Measurements from ENCODE around the gene IL17RC. TPM values are rescaled to one million over a fixed set of nuclear protein-coding genes. Genes with fewer than 3 reads are reported as not detected.

The IL17RC gene
- total and polyA plus RNA-seq, 12 donors, result 18.6 to 62.3 (median 28.4) TPM

DNA sequence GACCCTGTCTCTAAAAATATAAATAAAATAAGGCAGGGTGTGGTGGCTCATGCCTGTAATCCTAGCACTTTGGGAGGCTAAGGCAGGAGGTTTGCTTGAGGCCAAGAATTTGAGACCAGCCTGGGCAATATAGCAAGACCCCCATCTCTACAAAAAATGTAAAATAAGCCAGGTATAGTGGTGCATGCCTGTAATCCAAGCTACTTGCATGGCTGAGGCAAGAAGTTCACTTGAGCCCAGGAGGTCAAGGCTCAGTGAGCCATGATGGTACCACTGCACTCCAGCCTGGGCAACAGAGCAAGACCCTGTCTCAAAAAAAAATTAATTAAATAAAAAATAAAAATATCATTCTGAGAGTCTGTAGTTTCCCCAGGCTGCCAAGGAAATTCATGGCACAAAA lies 30.6 kb upstream of the IL17RC start:
- Histone ChIP-seq H3K36me3 (no peaks in the 10 kb centered on the region), H3K4me3 (no peak overlapping the region), H3K4me1 (peaks cover under 1 to 10% (median 8%) of the 10 kb centered on the region in 9 donors), H3K27me3 (no peaks in the 10 kb centered on the region), H3K9me3 (no peaks in the 10 kb centered on the region), H3K27ac (no peak overlapping the region)
- no peak for ATAC-seq
- DNase-seq, result no peak
- intact Hi-C loops (cut with DNase I), result no loop called here
- TF ChIP-seq, protein P1, sequence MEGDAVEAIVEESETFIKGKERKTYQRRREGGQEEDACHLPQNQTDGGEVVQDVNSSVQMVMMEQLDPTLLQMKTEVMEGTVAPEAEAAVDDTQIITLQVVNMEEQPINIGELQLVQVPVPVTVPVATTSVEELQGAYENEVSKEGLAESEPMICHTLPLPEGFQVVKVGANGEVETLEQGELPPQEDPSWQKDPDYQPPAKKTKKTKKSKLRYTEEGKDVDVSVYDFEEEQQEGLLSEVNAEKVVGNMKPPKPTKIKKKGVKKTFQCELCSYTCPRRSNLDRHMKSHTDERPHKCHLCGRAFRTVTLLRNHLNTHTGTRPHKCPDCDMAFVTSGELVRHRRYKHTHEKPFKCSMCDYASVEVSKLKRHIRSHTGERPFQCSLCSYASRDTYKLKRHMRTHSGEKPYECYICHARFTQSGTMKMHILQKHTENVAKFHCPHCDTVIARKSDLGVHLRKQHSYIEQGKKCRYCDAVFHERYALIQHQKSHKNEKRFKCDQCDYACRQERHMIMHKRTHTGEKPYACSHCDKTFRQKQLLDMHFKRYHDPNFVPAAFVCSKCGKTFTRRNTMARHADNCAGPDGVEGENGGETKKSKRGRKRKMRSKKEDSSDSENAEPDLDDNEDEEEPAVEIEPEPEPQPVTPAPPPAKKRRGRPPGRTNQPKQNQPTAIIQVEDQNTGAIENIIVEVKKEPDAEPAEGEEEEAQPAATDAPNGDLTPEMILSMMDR (IDR thresholded peaks at IDR 0.05), result no peak

DNA sequence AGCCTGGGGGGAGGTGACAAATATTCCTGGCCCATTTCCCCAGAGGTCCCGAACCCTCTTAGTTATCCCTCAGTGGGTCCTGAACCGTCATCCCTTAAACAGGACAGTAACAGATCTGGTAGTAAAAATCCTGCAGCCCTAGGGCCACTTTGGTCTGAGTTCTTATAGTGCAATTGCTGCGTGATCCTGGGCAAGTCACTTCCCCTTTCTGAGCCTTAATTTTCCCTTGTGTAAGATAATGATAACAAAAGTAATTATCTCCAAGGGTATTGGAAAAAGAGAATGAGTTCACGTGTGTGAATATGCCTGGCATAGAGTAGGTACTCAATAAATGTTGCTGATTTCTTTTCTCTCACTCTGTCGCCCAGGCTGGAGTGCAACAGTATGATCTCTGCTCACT lies 29.4 kb upstream of the IL17RC start:
- H3K27ac ChIP-seq, result no peak overlapping the region
- H3K4me3 ChIP-seq, result no peak overlapping the region
- H3K4me1 ChIP-seq, result peaks cover 3 to 21% (median 16%) of the 10 kb centered on the region in 9 donors
- intact Hi-C loops (cut with DNase I), result no loop called here
- WGBS, 2 donors, result 88% methylated on average over 5 of the region's 5 CpGs
- H3K36me3 ChIP-seq, result peaks cover 0 to 3% (median 0%) of the 10 kb centered on the region in 9 donors
- H3K27me3 ChIP-seq, result no peaks in the 10 kb centered on the region
- TF ChIP-seq, protein P1 (IDR thresholded peaks at IDR 0.05), result no peak
- ATAC-seq (no peak), DNase-seq (no peak)
- no peaks in the 10 kb centered on the region for H3K9me3 ChIP-seq

DNA sequence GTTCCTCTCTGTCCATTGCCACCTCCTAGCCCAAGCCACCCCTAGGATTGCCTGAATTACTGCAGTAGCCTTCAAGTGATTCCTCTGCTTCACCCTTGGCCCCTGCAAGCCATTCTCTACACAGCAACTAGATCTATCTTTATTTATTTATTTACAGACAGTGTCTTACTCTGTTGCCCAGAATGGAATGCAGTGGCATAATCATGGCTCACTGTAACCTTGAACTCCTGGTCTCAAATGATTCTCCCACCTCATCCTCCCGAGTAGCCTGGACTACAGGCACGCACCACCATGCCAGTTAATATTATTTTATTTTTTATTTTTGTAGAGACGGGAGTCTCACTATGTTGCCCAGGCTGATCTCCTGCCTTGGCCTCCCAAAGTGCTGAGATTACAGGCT lies 28.4 kb upstream of the IL17RC start:
- H3K27ac ChIP-seq, result no peak overlapping the region
- peaks cover 0 to 13% (median 0%) of the 10 kb centered on the region in 9 donors for H3K36me3 ChIP-seq
- H3K4me1 ChIP-seq, result peaks cover 3 to 24% (median 16%) of the 10 kb centered on the region in 9 donors
- no peak for ATAC-seq
- no peaks in the 10 kb centered on the region for H3K9me3 ChIP-seq
- 80 to 84% methylated on average over 3 of the region's 3 CpGs for WGBS, 2 donors
- TF ChIP-seq, protein P1 (IDR thresholded peaks at IDR 0.05), result no peak
- no peak overlapping the region for H3K4me3 ChIP-seq
- intact Hi-C loops (cut with DNase I), result no loop called here
- no peak for DNase-seq
- no peaks in the 10 kb centered on the region for H3K27me3 ChIP-seq

DNA sequence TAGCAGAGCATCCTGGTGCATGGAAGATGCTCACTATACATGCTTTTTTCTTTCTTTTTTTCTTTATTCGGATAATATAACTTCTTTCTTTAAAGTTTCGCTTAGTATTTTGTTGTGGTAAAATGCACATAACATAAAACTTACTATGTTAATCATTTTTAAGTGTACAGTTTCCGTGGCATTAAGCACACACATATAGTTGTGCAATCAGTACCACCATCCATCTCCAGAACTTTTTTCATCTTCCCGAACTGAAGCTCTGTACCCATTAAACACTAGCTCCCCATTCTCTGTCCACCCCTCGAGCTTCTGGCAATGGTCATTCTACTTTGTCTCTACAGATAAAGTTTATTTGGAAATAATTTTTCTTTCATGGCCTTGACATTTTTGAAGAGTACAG lies 27.5 kb upstream of the IL17RC start:
- H3K4me3 ChIP-seq, result no peak overlapping the region
- peaks cover 3 to 32% (median 16%) of the 10 kb centered on the region in 9 donors for H3K4me1 ChIP-seq
- WGBS, 2 donors, result 81 to 86% methylated on average over 5 of the region's 5 CpGs
- H3K27ac ChIP-seq, result no peak overlapping the region
- TF ChIP-seq, protein P1 (IDR thresholded peaks at IDR 0.05), result no peak
- intact Hi-C loops (cut with DNase I), result no loop called here
- H3K9me3 ChIP-seq, result no peaks in the 10 kb centered on the region
- peaks cover 0 to 21% (median 0%) of the 10 kb centered on the region in 9 donors for H3K36me3 ChIP-seq
- H3K27me3 ChIP-seq, result no peaks in the 10 kb centered on the region
- no peak for ATAC-seq
- no peak for DNase-seq

All from heart right ventricle (tissue), 16 donors.